Colonic mucosa (tissue), 4 donors: ENCODE measurements around the gene AGBL1. TPM values are rescaled to one million over a fixed set of nuclear protein-coding genes. Genes with fewer than 3 reads are reported as not detected.

Source experiments
- DNase-seq: peaks from one replicate; pipeline ENCODE4 v3.0.0-alpha.2; 2020
- H3K27ac ChIP-seq: fragments of 200-600 bp; one replicate; pipeline ENCODE4 v1.8.0; 2021
- H3K27me3 ChIP-seq: fragments of 200-600 bp; one replicate; pipeline ENCODE4 v1.8.0; 2021
- H3K36me3 ChIP-seq: fragments of 200-600 bp; one replicate; pipeline ENCODE4 v1.8.0; 2021
- H3K4me1 ChIP-seq: fragments of 200-600 bp; one replicate; pipeline ENCODE4 v1.8.0; 2021; ENCODE audit warnings: mild to moderate bottlenecking
- H3K4me3 ChIP-seq: fragments of 200-600 bp; one replicate; pipeline ENCODE4 v1.8.0; 2021
- H3K9ac ChIP-seq, 2 donors: one replicate each; pipeline ENCODE4 v1.7.0; 2013; ENCODE audit warnings: control low read depth in 2 of 2, low read depth in 2 of 2, low read length in 2 of 2
- H3K9me3 ChIP-seq: fragments of 200-600 bp; one replicate; pipeline ENCODE4 v1.8.0; 2021
- intact Hi-C: fragments of 100-400 bp; cut with DNase I; formaldehyde crosslinking; loops from one replicate; pipeline ENCODE4 v1.14.1; 2022
- total RNA-seq, 2 donors: library from RNA; stranded (reverse); fragmentation: NEBNext Ultra II Directional in 1 of 2; extraction: Animal tissue kit (Norgen Biotek cat#: 25700) in 1 of 2; gene quantifications; one replicate each; pipeline ENCODE4 v1.2.1, GENCODE V29; 2021
- TF ChIP-seq, protein P1 (sequence below): fragments of 200-600 bp; IDR thresholded peaks from one replicate; pipeline ENCODE4 v1.8.0; 2022; ENCODE audit warnings: antibody characterized with exemption, mild to moderate bottlenecking
- donor health status: healthy.
- donor health status: DM: no; HTN: no; CAD: no.
- donor health status: DM: no; HTN: no; CAD: no.

AGBL1 gene
- total RNA-seq, 2 donors from 2014 or later, result 0.10 to 0.24 TPM

DNA sequence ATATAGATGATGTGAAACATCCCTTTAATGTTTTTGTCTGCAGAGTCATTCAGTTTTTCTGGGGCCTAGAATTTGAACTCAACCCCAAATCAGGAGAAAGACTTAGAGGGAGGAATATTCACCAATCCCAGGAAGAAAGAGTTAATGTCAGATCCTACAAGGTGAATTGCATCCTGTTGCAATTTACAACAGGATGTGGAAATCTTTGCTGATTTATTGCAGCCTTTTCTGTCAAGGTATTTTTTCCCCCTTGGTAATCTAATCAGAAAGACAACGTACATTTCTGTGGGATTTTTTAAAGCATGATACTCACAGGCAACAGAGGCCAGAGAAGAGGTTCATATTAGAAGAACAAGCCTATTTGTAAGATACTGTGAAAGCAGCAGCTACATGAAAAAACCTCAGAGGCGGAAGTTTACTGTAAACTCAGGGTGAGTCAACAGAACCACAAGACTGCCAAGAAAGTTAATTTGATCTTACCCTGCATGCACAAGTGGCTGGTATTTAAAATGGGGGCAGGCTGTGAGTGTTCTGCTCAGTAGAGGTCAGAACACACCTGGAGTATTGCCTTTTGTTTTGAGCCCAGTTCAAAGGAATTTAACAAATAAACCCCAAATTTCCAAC lies 531.9 kb downstream of the AGBL1 start:
- TF ChIP-seq, protein P1, sequence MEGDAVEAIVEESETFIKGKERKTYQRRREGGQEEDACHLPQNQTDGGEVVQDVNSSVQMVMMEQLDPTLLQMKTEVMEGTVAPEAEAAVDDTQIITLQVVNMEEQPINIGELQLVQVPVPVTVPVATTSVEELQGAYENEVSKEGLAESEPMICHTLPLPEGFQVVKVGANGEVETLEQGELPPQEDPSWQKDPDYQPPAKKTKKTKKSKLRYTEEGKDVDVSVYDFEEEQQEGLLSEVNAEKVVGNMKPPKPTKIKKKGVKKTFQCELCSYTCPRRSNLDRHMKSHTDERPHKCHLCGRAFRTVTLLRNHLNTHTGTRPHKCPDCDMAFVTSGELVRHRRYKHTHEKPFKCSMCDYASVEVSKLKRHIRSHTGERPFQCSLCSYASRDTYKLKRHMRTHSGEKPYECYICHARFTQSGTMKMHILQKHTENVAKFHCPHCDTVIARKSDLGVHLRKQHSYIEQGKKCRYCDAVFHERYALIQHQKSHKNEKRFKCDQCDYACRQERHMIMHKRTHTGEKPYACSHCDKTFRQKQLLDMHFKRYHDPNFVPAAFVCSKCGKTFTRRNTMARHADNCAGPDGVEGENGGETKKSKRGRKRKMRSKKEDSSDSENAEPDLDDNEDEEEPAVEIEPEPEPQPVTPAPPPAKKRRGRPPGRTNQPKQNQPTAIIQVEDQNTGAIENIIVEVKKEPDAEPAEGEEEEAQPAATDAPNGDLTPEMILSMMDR, result no peak
- no peak for DNase-seq
- Histone ChIP-seq H3K9me3 (no peaks in the 10 kb centered on the region), H3K27me3 (no peaks in the 10 kb centered on the region), H3K27ac (no peak overlapping the region), H3K9ac (no peak overlapping the region), H3K4me1 (no peaks in the 10 kb centered on the region), H3K4me3 (no peak overlapping the region), H3K36me3 (no peaks in the 10 kb centered on the region)
- intact Hi-C loops, result no loop called here

- Histone ChIP-seq H3K27ac (no peak overlapping the region), H3K36me3 (no peaks in the 10 kb centered on the region), H3K27me3 (no peaks in the 10 kb centered on the region), H3K4me3 (no peak overlapping the region), H3K9ac (no peak overlapping the region), H3K4me1 (no peaks in the 10 kb centered on the region), H3K9me3 (no peaks in the 10 kb centered on the region)
- TF ChIP-seq, protein P1, result no peak
- no peak for DNase-seq
- intact Hi-C loops, result no loop called here
Observed at GRCh38 chr15:86615411-86615810, 535.7 kb downstream of the AGBL1 start.

- no peak for DNase-seq
- Histone ChIP-seq H3K4me1 (no peaks in the 10 kb centered on the region), H3K27me3 (no peaks in the 10 kb centered on the region), H3K9ac (no peak overlapping the region), H3K36me3 (no peaks in the 10 kb centered on the region), H3K27ac (no peak overlapping the region), H3K9me3 (no peaks in the 10 kb centered on the region), H3K4me3 (no peak overlapping the region)
- TF ChIP-seq, protein P1, result no peak
- intact Hi-C loops, result no loop called here
Observed at GRCh38 chr15:86615816-86616215, 536.1 kb downstream of the AGBL1 start.

DNA sequence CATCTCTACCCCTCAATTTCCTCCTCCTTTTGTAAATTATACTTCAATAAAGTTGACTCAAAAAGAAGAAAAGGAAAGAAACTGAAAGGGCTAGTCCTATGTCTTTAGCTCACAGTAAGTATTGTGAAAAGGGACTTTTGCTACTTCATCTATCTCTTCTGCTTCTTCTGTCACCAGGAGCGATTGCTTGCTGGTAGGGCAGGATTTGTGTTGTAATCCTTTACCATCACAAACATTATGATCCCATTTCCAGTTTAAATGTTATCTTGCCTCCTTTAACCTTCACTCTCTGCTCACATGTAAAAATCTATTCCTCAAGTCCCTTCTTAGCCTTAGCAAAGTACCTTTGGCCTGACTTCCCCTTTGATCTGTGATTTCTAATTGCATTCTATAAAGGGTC lies 537.1 kb downstream of the AGBL1 start:
- TF ChIP-seq, protein P1, result no peak
- DNase-seq, result no peak
- no peaks in the 10 kb centered on the region for H3K9me3 ChIP-seq
- H3K4me1 ChIP-seq, result no peaks in the 10 kb centered on the region
- H3K4me3 ChIP-seq, result no peak overlapping the region
- no peaks in the 10 kb centered on the region for H3K27me3 ChIP-seq
- no peaks in the 10 kb centered on the region for H3K36me3 ChIP-seq
- H3K27ac ChIP-seq, result no peak overlapping the region
- intact Hi-C loops, result no loop called here
- H3K9ac ChIP-seq, result no peak overlapping the region

GRCh38 chr15:86620157-86620556 lies 540.5 kb downstream of the AGBL1 start:
- TF ChIP-seq, protein P1, result no peak
- H3K9me3 ChIP-seq, result no peaks in the 10 kb centered on the region
- H3K27ac ChIP-seq, result no peak overlapping the region
- intact Hi-C loops, result loop anchor here (10.0 kb wide), 2 partner anchors 755 to 1625 kb away; no protein-coding TSS in a partner anchor
- no peaks in the 10 kb centered on the region for H3K4me1 ChIP-seq
- no peaks in the 10 kb centered on the region for H3K36me3 ChIP-seq
- DNase-seq, result no peak
- no peaks in the 10 kb centered on the region for H3K27me3 ChIP-seq
- H3K9ac ChIP-seq, result no peak overlapping the region
- H3K4me3 ChIP-seq, result no peak overlapping the region
